GM12878 (cell line): ENCODE measurements around the gene LY6G6D.

Source experiments
- ATF3 ChIP-seq: IDR thresholded peaks from 2 replicates; pipeline ENCODE4 v1.6.1; 2011; ENCODE audit warnings: low read depth, mild to moderate bottlenecking, low read length, moderate library complexity, borderline replicate concordance; ENCODE audit errors: extremely low read depth
- CTCF ChIP-seq, 3 experiments: IDR thresholded peaks in 2 of 3; conservative IDR thresholded peaks in 1 of 3; 2 replicates each; pipeline ENCODE4 v1.5.1; 2011; ENCODE audit warnings: low read depth in 3 of 3, low read length in 3 of 3, mild to moderate bottlenecking in 3 of 3, control low read depth in 2 of 3, moderate library complexity in 2 of 3, inconsistent platforms in 1 of 3, mixed read lengths in 1 of 3; ENCODE audit not compliant: control insufficient read depth in 2 of 3, insufficient read depth in 1 of 3; ENCODE audit errors: extremely low read depth in 1 of 3
- EP300 ChIP-seq, 2 experiments: fragments of 150-350 bp in 1 of 2; IDR thresholded peaks; 2 replicates each; pipeline ENCODE4 v1.6.1; 2011 to 2012; ENCODE audit warnings: low read depth in 2 of 2, low read length in 2 of 2, borderline replicate concordance in 1 of 2, improper control_type of control experiment in 1 of 2, inconsistent platforms in 1 of 2; ENCODE audit not compliant: control insufficient read depth in 1 of 2
- ESRRA ChIP-seq: IDR thresholded peaks from 2 replicates; pipeline ENCODE4 v1.6.1; 2012; ENCODE audit warnings: mild to moderate bottlenecking, low read length, improper control_type of control experiment
- HDAC6 ChIP-seq: fragments of 200-600 bp; sonication (generic); IDR thresholded peaks from one replicate; pipeline ENCODE4 v1.8.0; 2017; ENCODE audit warnings: antibody characterized with exemption; ENCODE audit not compliant: unreplicated experiment
- JUNB ChIP-seq: IDR thresholded peaks from 2 replicates; pipeline ENCODE4 v1.6.1; 2016; ENCODE audit warnings: antibody characterized with exemption, mild to moderate bottlenecking
- MXI1 ChIP-seq: fragments of 150-350 bp; IDR thresholded peaks from 2 replicates; pipeline ENCODE4 v1.6.1; 2011; ENCODE audit warnings: low read depth, mild to moderate bottlenecking, inconsistent platforms, low read length, improper control_type of control experiment
- POLR2A ChIP-seq: IDR thresholded peaks from 2 replicates; pipeline ENCODE4 v1.6.1; 2011; ENCODE audit warnings: low read depth, mild to moderate bottlenecking, low read length
- REST ChIP-seq: IDR thresholded peaks from 2 replicates; pipeline ENCODE4 v1.6.1; 2012; ENCODE audit warnings: mild to moderate bottlenecking, low read depth, low read length
- SREBF2 ChIP-seq: IDR thresholded peaks from 2 replicates; pipeline ENCODE4 v1.6.1; 2012; ENCODE audit warnings: mild to moderate bottlenecking, low read length
- SUZ12 ChIP-seq: fragments of 200-600 bp; sonication (generic); IDR thresholded peaks from one replicate; pipeline ENCODE4 v1.6.1; 2018; ENCODE audit warnings: antibody characterized with exemption, mild to moderate bottlenecking; ENCODE audit not compliant: unreplicated experiment
- TAF1 ChIP-seq: IDR thresholded peaks from 2 replicates; pipeline ENCODE4 v1.6.1; 2011; ENCODE audit warnings: mild to moderate bottlenecking, low read depth, low read length, borderline replicate concordance
- ZBTB4 ChIP-seq: fragments of 450-650 bp; formaldehyde crosslinking; IDR thresholded peaks from 2 replicates; pipeline ENCODE4 v1.4.0; 2022; ENCODE audit warnings: mild to moderate bottlenecking, moderate library complexity
- ZNF217 ChIP-seq: fragments of 450-650 bp; IDR thresholded peaks from 2 replicates; pipeline ENCODE4 v1.6.1; 2017; ENCODE audit warnings: antibody characterized with exemption, mild to moderate bottlenecking

GRCh38 chr6:31723245-31723979, 8.3 kb downstream of the LY6G6D start, which contains the start of gene MPIG6B:
- no peak for TF ChIP-seq EP300 (IDR thresholded peaks at IDR 0.05; ENCODE audit: borderline replicate concordance in 1 of 2, control insufficient read depth in 1 of 2, low read depth in 2 of 2, low read length in 2 of 2)
- no peak for TF ChIP-seq ATF3
- TF ChIP-seq SUZ12 = no peak
- TF ChIP-seq JUNB = no peak
- no peak for TF ChIP-seq SREBF2
- TF ChIP-seq CTCF (IDR thresholded peaks at IDR 0.05 in 2 of 3, conservative IDR thresholded peaks at IDR 0.05 in 1 of 3; ENCODE audit: control insufficient read depth in 2 of 3, extremely low read depth in 1 of 3, insufficient read depth in 1 of 3, low read depth in 3 of 3, low read length in 3 of 3) = no peak
- no peak for TF ChIP-seq TAF1
- no peak for TF ChIP-seq ESRRA
- TF ChIP-seq MXI1 = no peak
- TF ChIP-seq REST = no peak
- no peak for TF ChIP-seq HDAC6
- no peak for TF ChIP-seq ZNF217
- no peak for TF ChIP-seq ZBTB4 (CRISPR knock-in tag)
- no peak for TF ChIP-seq POLR2A
